ENCODE data around the gene MEGF11. TPM values are rescaled to one million over a fixed set of nuclear protein-coding genes. Genes with fewer than 3 reads are reported as not detected.
A peak's percentile ranks its signal among the peaks of the same experiment; 100 is the strongest.

The MEGF11 gene
- total and polyA plus RNA-seq, 9 donors, result 0.04 to 11.4 (median 0.40) TPM; not detected in 2

DNA sequence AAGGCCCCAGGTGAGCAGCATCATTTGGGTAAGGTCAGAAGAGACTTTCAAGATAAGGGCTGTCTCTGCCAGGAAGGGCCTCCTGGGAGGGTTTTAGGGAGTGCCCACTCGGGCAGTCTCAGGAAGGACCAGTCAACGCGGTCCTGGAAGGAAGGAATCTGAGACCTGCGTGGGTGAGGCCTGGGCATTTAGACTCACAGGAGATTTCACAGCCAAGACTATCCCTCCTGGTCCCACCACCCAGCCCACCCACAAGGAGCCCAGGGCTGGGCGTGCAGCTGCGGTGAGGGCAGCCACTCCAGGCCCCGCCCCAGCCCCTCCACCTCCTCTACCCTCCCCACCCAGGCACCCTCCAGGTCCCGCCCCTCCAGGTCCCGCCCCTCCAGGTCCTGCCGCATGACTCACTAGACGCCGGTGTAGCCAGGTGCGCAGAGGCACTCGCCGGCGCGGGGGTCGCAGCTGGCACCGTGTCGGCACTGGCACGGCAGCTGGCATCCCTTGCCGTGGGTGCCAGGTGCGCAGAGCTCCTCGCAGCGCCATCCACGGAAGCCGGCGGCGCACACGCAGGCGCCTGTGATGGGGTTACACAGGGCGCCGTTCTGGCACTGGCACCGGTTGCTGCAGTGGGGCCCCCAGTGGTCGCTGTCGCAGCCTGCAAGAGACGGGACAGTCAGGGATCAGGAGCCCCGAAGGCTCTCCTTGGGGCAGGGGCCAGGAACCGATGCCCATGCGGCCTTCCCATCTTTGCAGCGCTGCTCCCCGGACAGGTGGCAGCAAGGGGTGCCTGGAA is 271.5 kb downstream of the MEGF11 start:
- Histone ChIP-seq H3K4me3 (no peak overlapping the region), H3K27me3 (no peaks in the 10 kb centered on the region), H3K4me1 (ENCODE audit: insufficient read depth) (no peaks in the 10 kb centered on the region), H3K36me3 (no peaks in the 10 kb centered on the region), H3K9me3 (no peaks in the 10 kb centered on the region), H3K27ac (no peak overlapping the region)
- 2 to 3% (median 2%) methylated on average over 31 to 42 of the region's 42 CpGs for WGBS, 3 donors
- no peak for DNase-seq
- no peak for TF ChIP-seq CTCF (IDR thresholded peaks at IDR 0.05)
- TF ChIP-seq POLR2A (IDR thresholded peaks at IDR 0.05), result no peak
- TF ChIP-seq EP300 (IDR thresholded peaks at IDR 0.05), result no peak
- intact Hi-C loops (cut with DNase I), result loop anchor here in 1 of 4 donors (10.0 kb wide), 1 partner anchor 303 kb away; no protein-coding TSS in a partner anchor

DNA sequence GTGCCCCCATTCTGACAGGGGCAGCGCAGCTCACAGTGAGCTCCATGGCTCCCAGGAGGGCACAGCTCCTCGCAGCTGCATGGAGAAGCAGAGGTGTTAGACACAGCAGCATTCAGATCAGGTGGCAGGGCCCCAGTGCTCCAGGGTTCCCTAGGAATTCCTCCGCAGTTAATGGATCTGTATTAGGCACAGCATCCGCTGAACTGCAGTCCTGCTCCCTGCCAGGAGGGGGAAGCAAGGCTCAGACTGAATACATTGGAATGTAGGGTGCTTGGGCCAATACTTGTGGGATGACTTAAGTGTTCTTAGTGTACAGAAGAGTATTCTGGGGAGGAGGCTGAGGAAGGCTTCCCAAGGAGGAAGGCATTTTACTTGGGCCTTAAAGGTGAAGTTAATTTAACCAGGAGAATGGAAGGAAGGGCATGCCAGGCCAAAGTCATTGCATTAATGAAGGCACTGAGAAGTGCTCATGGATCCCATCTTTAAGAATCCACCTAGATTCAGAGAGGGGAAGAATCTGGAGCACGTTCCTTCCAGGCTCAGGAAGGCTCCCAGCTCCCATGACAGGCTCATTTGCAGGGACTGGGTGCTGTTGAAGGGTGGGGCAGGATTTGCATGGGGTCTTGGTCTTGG is 272.6 kb downstream of the MEGF11 start:
- Histone ChIP-seq H3K27ac (no peak overlapping the region), H3K4me1 (ENCODE audit: insufficient read depth) (no peaks in the 10 kb centered on the region), H3K9me3 (no peaks in the 10 kb centered on the region), H3K4me3 (no peak overlapping the region), H3K36me3 (no peaks in the 10 kb centered on the region), H3K27me3 (no peaks in the 10 kb centered on the region)
- peak; percentile 45 to 82 (median 51) for DNase-seq
- TF ChIP-seq CTCF (IDR thresholded peaks at IDR 0.05) (peak in 1 of 3 donors; percentile 69), POLR2A (IDR thresholded peaks at IDR 0.05) (no peak)
- WGBS, 3 donors, result 51 to 68% (median 58%) methylated on average over 5 of the region's 5 CpGs
- intact Hi-C loops (cut with DNase I), result loop anchor here in 1 of 4 donors (10.0 kb wide), 1 partner anchor 304 kb away; no protein-coding TSS in a partner anchor

DNA sequence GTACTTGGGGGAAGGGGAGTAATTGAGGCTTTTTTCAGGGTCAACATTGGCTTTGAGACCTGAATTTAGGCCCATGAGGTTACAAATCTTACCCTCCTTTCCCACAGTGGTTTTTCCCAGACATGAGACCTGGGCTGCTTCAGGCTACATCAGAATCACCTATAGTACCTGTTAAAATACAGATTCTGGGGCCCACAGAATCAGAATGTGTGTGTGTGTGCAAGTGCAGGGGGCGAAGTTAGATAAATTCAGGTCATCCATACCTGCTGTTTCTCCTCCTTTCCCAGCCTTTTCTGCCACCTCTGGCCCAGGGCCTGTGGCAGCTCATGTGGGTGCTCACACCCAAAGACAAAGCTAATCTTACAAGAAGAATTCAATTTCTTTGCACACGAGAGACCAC is 273.7 kb downstream of the MEGF11 start:
- H3K9me3 ChIP-seq, result no peaks in the 10 kb centered on the region
- 23 to 77% (median 56%) methylated on average over 2 of the region's 2 CpGs for WGBS, 3 donors
- H3K27me3 ChIP-seq, result no peaks in the 10 kb centered on the region
- no peaks in the 10 kb centered on the region for H3K4me1 ChIP-seq (ENCODE audit: insufficient read depth)
- intact Hi-C loops (cut with DNase I), result loop anchor here in 2 of 4 donors (5.0 to 10.0 kb wide), 2 partner anchors 302 to 305 kb away; no protein-coding TSS in a partner anchor
- H3K4me3 ChIP-seq, result no peak overlapping the region
- TF ChIP-seq POLR2A (IDR thresholded peaks at IDR 0.05), result no peak
- no peak for TF ChIP-seq EP300 (IDR thresholded peaks at IDR 0.05)
- no peak for TF ChIP-seq CTCF (IDR thresholded peaks at IDR 0.05)
- no peak for DNase-seq
- H3K36me3 ChIP-seq, result no peaks in the 10 kb centered on the region
- H3K27ac ChIP-seq, result no peak overlapping the region

DNA sequence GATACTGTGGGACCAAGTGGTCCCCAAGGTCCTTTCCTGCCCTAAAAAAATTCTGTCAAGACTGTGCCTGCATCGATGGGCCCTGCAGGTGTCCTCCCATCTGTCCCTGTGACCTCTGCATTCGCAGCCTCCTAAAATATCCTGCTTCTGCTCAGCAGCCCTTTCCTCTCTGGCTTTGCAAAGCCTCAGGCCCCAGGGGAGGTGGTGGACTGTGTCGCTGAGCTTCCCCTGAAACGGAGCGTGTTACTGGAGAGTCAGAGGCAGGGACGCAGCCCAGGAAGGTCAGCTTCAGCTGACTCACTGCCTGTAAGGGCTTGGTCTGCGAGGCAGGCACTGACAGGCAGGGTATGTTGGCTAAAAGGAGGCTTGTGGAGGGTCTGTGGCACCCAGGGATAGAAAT is 274.2 kb downstream of the MEGF11 start:
- Histone ChIP-seq H3K9me3 (no peaks in the 10 kb centered on the region), H3K27me3 (no peaks in the 10 kb centered on the region), H3K36me3 (no peaks in the 10 kb centered on the region), H3K4me1 (ENCODE audit: insufficient read depth) (no peaks in the 10 kb centered on the region), H3K4me3 (no peak overlapping the region), H3K27ac (no peak overlapping the region)
- no peak for DNase-seq
- 53 to 65% (median 56%) methylated on average over 7 of the region's 7 CpGs for WGBS, 3 donors
- TF ChIP-seq POLR2A (IDR thresholded peaks at IDR 0.05) (no peak), CTCF (IDR thresholded peaks at IDR 0.05) (no peak), EP300 (IDR thresholded peaks at IDR 0.05) (no peak)
- intact Hi-C loops (cut with DNase I), result loop anchor here in 1 of 4 donors (5.0 kb wide), 1 partner anchor 303 kb away; no protein-coding TSS in a partner anchor
